ENCODE measurements around the gene MMP1.

MMP1 gene

DNA sequence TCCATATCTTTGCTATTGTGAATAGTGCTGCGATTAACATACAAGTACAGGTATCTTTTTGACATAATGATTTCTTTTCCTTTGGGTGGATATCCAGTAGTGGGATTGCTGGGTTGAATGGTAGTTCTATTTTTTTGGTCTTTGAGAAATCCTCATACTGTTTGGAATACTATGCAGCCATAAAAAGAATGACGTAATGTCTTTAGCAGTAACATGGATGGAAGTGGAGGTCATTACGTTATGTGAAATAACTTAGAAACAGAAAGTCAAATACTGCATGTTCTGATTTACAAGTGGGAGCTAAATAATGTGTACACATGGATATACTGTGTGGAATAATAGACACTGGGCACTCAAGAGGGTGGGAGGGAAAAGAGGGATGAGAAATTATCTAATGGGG is 13.6 kb downstream of the MMP1 start:
- peaks cover 23% of the 10 kb centered on the region for H3K27me3 ChIP-seq
- TF ChIP-seq, protein P1, sequence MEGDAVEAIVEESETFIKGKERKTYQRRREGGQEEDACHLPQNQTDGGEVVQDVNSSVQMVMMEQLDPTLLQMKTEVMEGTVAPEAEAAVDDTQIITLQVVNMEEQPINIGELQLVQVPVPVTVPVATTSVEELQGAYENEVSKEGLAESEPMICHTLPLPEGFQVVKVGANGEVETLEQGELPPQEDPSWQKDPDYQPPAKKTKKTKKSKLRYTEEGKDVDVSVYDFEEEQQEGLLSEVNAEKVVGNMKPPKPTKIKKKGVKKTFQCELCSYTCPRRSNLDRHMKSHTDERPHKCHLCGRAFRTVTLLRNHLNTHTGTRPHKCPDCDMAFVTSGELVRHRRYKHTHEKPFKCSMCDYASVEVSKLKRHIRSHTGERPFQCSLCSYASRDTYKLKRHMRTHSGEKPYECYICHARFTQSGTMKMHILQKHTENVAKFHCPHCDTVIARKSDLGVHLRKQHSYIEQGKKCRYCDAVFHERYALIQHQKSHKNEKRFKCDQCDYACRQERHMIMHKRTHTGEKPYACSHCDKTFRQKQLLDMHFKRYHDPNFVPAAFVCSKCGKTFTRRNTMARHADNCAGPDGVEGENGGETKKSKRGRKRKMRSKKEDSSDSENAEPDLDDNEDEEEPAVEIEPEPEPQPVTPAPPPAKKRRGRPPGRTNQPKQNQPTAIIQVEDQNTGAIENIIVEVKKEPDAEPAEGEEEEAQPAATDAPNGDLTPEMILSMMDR (IDR thresholded peaks at IDR 0.05) = no peak

DNA sequence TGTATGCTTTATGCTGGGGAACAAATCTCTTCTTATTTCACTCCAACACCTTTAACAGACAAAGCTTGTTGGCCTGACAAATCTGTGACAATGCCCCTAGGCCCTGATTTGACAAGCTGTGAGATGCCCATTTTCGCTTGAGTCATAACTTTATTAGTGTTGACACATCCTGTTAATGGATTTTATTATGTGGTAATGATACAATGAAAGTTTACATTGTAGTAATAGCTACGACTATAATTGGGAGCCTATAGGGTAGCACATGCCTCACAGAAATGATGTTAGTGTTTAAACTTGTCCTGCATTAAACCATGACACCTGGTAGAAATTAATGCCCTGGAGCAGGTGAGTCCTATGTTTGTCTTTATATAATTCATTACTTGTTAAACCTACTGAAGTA is 14.2 kb downstream of the MMP1 start:
- Histone ChIP-seq H3K27ac (no peak overlapping the region), H3K36me3 (no peaks in the 10 kb centered on the region), H3K4me3 (ENCODE audit: low read depth in 1 of 2, low read length in 1 of 2) (no peak overlapping the region), H3K27me3 (peaks cover 29% of the 10 kb centered on the region), H3K9me3 (no peaks in the 10 kb centered on the region), H3K4me1 (ENCODE audit: control insufficient read depth in 1 of 2, insufficient read depth in 1 of 2, low read depth in 1 of 2, low read length in 1 of 2) (no peaks in the 10 kb centered on the region)
- TF ChIP-seq, protein P1 (IDR thresholded peaks at IDR 0.05) = no peak

More for the DNA sequence above, 13.6 kb downstream of the MMP1 start:
- Histone ChIP-seq H3K27ac (no peak overlapping the region), H3K36me3 (no peaks in the 10 kb centered on the region), H3K4me1 (ENCODE audit: control insufficient read depth in 1 of 2, insufficient read depth in 1 of 2, low read depth in 1 of 2, low read length in 1 of 2) (no peaks in the 10 kb centered on the region), H3K4me3 (ENCODE audit: low read depth in 1 of 2, low read length in 1 of 2) (no peak overlapping the region), H3K9me3 (no peaks in the 10 kb centered on the region)

DNA sequence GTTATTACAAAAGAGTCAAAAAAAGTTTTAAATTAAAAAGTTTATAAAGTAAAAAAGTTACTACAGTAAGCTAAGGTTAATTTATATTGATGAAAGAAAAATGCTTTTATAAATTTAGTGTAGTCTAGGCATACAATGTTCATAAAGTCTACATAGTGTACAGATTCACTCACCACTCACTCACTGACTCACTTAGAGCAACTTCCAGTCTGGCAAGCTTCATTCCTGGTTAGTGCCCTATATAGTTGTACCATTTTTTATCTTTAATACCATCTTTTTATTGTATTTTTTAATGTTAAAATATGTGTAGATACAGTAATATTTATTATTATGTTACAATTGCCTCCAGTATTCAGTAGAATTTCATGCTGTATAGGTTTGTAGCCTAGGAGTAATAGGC is 14.9 kb downstream of the MMP1 start:
- H3K27me3 ChIP-seq = peaks cover 35% of the 10 kb centered on the region
- no peaks in the 10 kb centered on the region for H3K4me1 ChIP-seq (ENCODE audit: control insufficient read depth in 1 of 2, insufficient read depth in 1 of 2, low read depth in 1 of 2, low read length in 1 of 2)
- H3K27ac ChIP-seq = no peak overlapping the region
- no peaks in the 10 kb centered on the region for H3K9me3 ChIP-seq
- TF ChIP-seq, protein P1 (IDR thresholded peaks at IDR 0.05) = no peak
- no peaks in the 10 kb centered on the region for H3K36me3 ChIP-seq
- no peak overlapping the region for H3K4me3 ChIP-seq (ENCODE audit: low read depth in 1 of 2, low read length in 1 of 2)

DNA sequence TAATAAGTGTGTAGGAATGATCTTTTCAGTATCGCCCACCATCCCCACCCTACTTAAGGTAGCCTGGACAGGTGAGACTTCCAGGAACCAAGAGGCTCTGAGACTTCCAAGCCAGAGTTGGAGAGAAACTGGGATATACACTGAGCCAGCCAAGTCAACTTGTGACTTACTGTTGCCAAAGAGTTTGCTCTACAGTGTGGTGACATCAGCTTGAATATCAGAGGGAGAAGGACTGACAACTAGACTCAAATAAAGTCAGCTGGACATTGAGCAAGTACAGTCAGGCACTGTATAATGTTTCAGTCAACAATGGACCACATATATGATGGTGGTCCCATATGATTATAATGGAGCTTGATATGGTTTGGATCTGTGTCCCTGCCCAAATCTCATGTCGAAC is 16.3 kb downstream of the MMP1 start:
- no peaks in the 10 kb centered on the region for H3K4me1 ChIP-seq (ENCODE audit: control insufficient read depth in 1 of 2, insufficient read depth in 1 of 2, low read depth in 1 of 2, low read length in 1 of 2)
- no peaks in the 10 kb centered on the region for H3K36me3 ChIP-seq
- H3K27me3 ChIP-seq = peaks cover 45% of the 10 kb centered on the region
- H3K9me3 ChIP-seq = no peaks in the 10 kb centered on the region
- no peak overlapping the region for H3K4me3 ChIP-seq (ENCODE audit: low read depth in 1 of 2, low read length in 1 of 2)
- TF ChIP-seq, protein P1 (IDR thresholded peaks at IDR 0.05) = no peak
- H3K27ac ChIP-seq = no peak overlapping the region

DNA sequence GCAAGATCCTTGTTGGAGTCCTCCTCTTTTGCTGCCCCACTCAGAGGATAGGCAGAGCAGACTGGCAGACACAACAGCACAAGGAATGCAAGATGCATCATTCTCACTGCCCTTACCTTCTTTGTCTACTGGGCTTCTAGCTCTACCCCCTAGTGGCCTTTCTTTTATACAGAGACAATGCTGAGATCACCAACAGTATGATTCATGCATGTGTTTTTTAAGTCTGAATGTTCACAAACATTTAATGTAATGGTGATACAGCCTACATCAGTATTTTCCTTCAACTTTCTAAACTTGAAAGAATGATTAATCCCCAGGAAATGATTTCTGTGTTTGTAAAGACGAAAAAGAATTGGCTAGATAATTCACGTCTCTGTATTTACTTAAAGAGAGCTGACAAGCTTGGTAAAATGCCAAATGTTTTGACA is 17.5 kb downstream of the MMP1 start, which contains the start of gene MMP10:
MMP10 (minus strand) TSS at position 138 of the 428 bp plus-strand sequence; CDS start at position 101, 37 bp downstream.
- TF ChIP-seq, protein P1 (IDR thresholded peaks at IDR 0.05) = no peak
- Histone ChIP-seq H3K27ac (no peak within 1 kb of the TSS), H3K4me3 (ENCODE audit: low read depth in 1 of 2, low read length in 1 of 2) (no peak within 1 kb of the TSS), H3K9me3 (no peaks in the 10 kb centered on the region), H3K4me1 (ENCODE audit: control insufficient read depth in 1 of 2, insufficient read depth in 1 of 2, low read depth in 1 of 2, low read length in 1 of 2) (no peaks in the 10 kb centered on the region), H3K36me3 (no peaks in the 10 kb centered on the region), H3K27me3 (peaks cover 53% of the 10 kb centered on the region)

DNA sequence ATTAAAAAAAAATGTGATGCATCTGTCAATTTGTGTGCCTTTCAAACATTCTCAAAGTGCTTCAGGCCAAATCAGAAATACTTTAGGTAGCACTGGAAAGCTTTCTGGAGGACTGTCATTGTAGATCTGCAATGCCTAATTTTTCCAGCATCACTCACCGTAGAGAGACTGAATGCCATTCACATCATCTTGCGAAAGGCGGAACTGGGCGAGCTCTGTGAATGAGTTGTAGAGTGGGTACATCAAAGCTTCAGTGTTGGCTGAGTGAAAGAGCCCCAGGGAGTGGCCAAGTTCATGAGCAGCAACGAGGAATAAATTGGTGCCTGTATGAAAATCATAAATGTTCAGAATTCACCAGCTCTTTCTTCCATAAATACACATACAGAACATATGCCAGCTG is 21.5 kb downstream of the MMP1 start:
- Histone ChIP-seq H3K36me3 (no peaks in the 10 kb centered on the region), H3K9me3 (no peaks in the 10 kb centered on the region), H3K27ac (no peak overlapping the region)

More for the DNA sequence above, 21.5 kb downstream of the MMP1 start:
- Histone ChIP-seq H3K4me3 (ENCODE audit: low read depth in 1 of 2, low read length in 1 of 2) (no peak overlapping the region), H3K27me3 (peaks cover 81% of the 10 kb centered on the region), H3K4me1 (ENCODE audit: control insufficient read depth in 1 of 2, insufficient read depth in 1 of 2, low read depth in 1 of 2, low read length in 1 of 2) (no peaks in the 10 kb centered on the region)
- TF ChIP-seq, protein P1 (IDR thresholded peaks at IDR 0.05) = no peak

Data from neutrophil (primary cell).